Retinal pigment epithelial cell (primary cell): Measurements from ENCODE around the gene LCE2D.

Source experiments
- DNase-seq: peaks from one replicate; pipeline ENCODE4 v3.0.0-alpha.2; 2010; ENCODE audit warnings: low read depth
- H3K4me3 ChIP-seq: 2 replicates; pipeline ENCODE4 v1.5.1; 2011; ENCODE audit warnings: mild to moderate bottlenecking, low read length, control low read depth, moderate library complexity
- CTCF ChIP-seq: conservative IDR thresholded peaks from 2 replicates; pipeline ENCODE4 v1.5.1; 2011; ENCODE audit warnings: low read depth, low read length, control low read depth, inconsistent platforms

Gene LCE2D

DNA sequence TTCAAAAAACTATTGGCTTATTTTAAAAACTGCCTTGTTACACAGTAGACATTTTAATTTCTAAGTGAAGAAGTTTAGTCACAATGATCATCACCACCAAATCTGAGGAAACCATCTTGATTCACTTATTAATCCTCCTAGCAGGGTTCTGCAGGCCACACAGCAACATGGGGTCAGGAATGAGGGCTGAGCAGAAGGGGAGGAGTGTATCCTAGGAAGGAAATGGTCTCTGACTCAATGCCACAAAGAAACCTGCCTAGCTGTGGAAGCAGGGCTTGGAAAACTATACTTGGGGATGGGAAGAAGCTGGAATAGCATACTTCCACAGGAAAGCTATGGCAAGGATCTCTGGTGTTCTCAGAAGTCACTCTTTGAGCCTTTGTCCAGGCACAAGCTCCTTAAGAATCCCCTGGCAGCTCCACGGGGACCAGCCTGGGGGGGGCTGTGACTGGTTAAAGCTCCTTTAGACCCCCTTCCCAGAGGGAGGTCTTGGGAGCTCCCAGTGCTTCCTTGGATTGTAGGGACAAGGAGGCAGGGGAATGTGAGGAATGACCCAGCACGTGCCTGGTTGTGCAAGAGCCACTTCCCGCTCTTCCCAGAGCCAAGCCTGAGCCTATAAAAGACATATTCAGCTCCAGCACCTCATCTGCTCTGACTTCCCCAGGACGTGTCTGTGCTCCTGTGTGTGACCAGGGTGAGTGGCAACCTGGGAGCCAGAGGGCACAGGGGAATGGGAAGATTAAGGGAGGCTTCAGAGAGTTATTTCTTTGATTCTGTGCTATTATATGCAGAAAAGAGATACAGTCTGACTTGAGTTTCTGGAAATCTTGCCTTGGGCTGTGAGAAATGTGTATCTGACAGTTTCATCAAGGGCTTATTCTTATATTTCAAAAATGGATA lies 34.8 kb downstream of the LCE2D start, which contains the start of gene LCE2A:
LCE2A (plus strand) TSS at position 645 of the 900 bp plus-strand sequence. CDS start 557 bp downstream, outside the sequence.
- DNase-seq = no peak
- no peak for TF ChIP-seq CTCF
- no peak within 1 kb of the TSS for H3K4me3 ChIP-seq

GRCh38 chr1:152699746-152700145 lies 36.6 kb downstream of the LCE2D start:
- no peak for DNase-seq
- no peak for TF ChIP-seq CTCF
- H3K4me3 ChIP-seq = no peak overlapping the region

DNA sequence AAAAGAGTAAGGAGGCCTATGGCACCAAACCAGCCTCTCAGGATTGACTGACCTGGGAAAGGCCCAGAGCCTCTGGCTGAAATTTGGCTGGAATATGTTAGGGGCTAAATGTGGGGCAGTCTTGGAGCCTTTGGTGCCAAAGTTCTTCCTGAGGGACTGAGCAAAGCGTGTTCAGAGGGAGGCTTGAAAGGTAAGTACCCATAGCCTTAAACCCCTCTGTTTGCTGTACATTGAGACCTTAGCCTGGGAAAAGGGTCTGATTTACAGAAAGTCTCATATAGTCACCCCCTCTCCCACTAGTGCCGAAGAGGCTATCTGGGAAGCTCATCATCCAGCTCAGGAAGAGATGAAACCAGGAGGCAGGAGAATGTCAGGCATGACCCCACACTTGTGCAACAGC lies 44.7 kb downstream of the LCE2D start, which contains the start of gene LCE4A:
LCE4A (plus strand) TSS at position 301 of the 400 bp plus-strand sequence. CDS start 916 bp downstream, outside the sequence.
- no peak for TF ChIP-seq CTCF
- H3K4me3 ChIP-seq = no peak within 1 kb of the TSS
- DNase-seq = no peak
